Measurements from ENCODE around the gene LRRIQ4. TPM values are rescaled to one million over a fixed set of nuclear protein-coding genes. Genes with fewer than 3 reads are reported as not detected.
A peak's percentile ranks its signal among the peaks of the same experiment; 100 is the strongest.

The LRRIQ4 gene
- total and polyA plus RNA-seq, 11 donors = not detected

DNA sequence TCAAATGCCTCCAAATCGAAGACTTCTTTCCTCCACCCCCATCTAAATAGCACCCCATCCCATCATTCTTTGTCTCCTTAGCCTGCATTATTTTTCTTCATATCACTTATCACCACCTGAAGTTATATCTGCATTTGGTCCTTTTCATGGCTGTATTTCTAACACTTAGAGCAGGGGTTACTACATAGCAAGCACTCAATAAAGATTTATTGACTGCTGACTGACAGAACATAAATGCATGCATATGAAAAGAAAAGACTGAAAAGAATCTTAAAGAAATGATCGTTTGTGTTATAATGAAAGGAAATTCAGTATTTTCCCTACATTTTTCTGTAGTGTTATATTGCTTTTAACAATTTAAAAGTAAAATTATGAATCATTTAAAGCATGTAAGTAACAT lies 55.7 kb downstream of the LRRIQ4 start:
- H3K36me3 ChIP-seq = no peaks in the 10 kb centered on the region
- intact Hi-C loops (cut with DNase I) = loop anchor here in 8 of 10 donors (10.0 kb wide), 5 partner anchors 96 to 416 kb away; partner anchors contain the start of gene SEC62 (in 4 of the 8)
- peaks cover 0 to 3% (median 0%) of the 10 kb centered on the region in 12 donors for H3K4me1 ChIP-seq
- WGBS, 4 donors = 86 to 92% (median 90%) methylated on average over 2 of the region's 2 CpGs
- DNase-seq (no peak), ATAC-seq (no peak)
- TF ChIP-seq, protein P1, sequence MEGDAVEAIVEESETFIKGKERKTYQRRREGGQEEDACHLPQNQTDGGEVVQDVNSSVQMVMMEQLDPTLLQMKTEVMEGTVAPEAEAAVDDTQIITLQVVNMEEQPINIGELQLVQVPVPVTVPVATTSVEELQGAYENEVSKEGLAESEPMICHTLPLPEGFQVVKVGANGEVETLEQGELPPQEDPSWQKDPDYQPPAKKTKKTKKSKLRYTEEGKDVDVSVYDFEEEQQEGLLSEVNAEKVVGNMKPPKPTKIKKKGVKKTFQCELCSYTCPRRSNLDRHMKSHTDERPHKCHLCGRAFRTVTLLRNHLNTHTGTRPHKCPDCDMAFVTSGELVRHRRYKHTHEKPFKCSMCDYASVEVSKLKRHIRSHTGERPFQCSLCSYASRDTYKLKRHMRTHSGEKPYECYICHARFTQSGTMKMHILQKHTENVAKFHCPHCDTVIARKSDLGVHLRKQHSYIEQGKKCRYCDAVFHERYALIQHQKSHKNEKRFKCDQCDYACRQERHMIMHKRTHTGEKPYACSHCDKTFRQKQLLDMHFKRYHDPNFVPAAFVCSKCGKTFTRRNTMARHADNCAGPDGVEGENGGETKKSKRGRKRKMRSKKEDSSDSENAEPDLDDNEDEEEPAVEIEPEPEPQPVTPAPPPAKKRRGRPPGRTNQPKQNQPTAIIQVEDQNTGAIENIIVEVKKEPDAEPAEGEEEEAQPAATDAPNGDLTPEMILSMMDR (IDR thresholded peaks at IDR 0.05) = no peak
- TF ChIP-seq POLR2A (IDR thresholded peaks at IDR 0.05) = no peak
- H3K27ac ChIP-seq = no peak overlapping the region
- H3K4me3 ChIP-seq = no peak overlapping the region
- H3K9me3 ChIP-seq = no peaks in the 10 kb centered on the region
- H3K27me3 ChIP-seq = no peaks in the 10 kb centered on the region

DNA sequence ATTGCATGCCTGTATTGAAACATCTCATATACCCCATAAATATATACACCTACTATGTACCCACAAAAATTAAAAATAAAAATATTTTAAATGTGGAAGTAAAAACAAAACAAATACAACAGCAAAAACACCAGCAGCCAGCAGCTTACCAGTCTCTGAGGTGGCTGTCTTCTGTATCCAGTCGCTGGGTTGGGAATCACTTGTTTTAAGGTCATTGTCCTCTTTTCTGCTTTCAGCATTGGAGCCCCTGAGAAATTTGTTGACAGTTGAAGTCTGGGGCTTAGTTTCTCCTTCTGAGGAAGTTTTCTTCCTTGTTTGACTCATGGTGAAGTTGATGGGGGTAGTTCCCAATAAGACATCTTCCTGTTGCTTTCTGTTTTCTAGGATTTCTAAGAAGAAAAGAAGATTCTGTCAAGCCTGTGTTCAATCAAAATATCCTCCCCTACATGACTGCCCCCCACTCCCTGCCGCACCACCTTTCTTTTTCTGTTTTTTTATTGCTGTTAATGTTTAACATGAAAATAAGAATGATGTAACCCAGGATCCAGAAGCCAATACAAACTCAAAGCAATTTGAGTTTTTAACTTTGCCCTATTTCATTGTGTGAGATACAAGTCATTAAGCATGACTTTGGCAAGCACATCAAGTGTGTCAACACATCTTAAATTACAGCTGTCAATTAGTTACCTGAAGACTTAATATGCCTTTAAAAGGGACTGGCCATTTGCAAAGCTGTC lies 57.0 kb downstream of the LRRIQ4 start, which contains the start of gene LRRC31:
Gene LRRC31 (minus strand): TSS at position 452 of the 737 bp plus-strand sequence. CDS start 128 bp downstream, at position 324.
- Histone ChIP-seq H3K27ac (no peak within 1 kb of the TSS), H3K27me3 (no peaks in the 10 kb centered on the region), H3K36me3 (no peaks in the 10 kb centered on the region), H3K4me1 (no peaks in the 10 kb centered on the region), H3K4me3 (no peak within 1 kb of the TSS), H3K9me3 (no peaks in the 10 kb centered on the region)
- no peak for DNase-seq
- WGBS, 4 donors = 75 to 89% (median 79%) methylated on average over 2 of the region's 2 CpGs
- TF ChIP-seq, protein P1 (IDR thresholded peaks at IDR 0.05) = no peak
- no peak for TF ChIP-seq POLR2A (IDR thresholded peaks at IDR 0.05)
- intact Hi-C loops (cut with DNase I) = loop anchor here in 8 of 10 donors (10.0 kb wide), 5 partner anchors 95 to 415 kb away; partner anchors contain the start of gene SEC62 (in 4 of the 8)
- ATAC-seq = no peak

DNA sequence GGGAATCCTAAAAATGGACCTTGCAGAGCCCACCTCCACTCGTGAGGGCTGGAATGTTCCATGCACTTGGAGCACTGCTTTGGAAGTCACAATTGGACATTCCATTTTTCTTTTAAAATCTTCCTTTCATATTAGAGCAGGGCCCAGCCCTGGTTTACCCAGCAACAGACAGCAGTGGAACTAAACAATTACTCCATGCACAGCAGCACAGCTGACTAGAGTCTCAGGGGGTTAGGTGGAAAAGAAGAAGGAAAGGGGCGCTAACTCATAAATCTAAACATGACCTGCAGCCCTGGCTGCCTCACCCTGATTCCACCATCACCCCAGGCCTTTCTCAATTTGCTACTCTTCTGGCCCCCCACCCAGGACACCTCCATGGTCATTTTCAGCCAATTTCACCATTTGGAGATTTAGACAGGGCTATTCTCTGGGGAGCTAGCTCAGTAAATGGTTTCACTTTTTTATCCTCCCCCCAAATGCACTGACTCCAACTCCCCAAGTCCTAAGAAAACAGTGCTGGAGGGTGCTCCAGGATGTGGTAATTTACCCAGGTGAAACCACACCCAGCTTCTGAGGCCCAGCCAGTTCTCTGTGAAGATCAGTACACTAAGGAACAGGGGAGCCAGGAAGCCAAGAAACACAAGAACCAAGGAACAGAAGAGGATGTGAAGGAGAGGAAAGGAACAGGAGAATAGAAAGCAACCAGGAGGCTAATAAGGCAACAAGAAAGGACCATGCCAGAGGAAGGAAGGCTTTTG lies 58.6 kb downstream of the LRRIQ4 start:
- no peaks in the 10 kb centered on the region for H3K36me3 ChIP-seq
- ATAC-seq (no peak), DNase-seq (no peak)
- H3K4me3 ChIP-seq = no peak overlapping the region
- no peak for TF ChIP-seq POLR2A (IDR thresholded peaks at IDR 0.05)
- TF ChIP-seq, protein P1 (IDR thresholded peaks at IDR 0.05) = no peak
- intact Hi-C loops (cut with DNase I) = no loop called here
- WGBS, 4 donors = 78 to 89% (median 87%) methylated on average over 2 of the region's 2 CpGs
- H3K27me3 ChIP-seq = no peaks in the 10 kb centered on the region
- no peak overlapping the region for H3K27ac ChIP-seq
- no peaks in the 10 kb centered on the region for H3K9me3 ChIP-seq
- no peaks in the 10 kb centered on the region for H3K4me1 ChIP-seq

DNA sequence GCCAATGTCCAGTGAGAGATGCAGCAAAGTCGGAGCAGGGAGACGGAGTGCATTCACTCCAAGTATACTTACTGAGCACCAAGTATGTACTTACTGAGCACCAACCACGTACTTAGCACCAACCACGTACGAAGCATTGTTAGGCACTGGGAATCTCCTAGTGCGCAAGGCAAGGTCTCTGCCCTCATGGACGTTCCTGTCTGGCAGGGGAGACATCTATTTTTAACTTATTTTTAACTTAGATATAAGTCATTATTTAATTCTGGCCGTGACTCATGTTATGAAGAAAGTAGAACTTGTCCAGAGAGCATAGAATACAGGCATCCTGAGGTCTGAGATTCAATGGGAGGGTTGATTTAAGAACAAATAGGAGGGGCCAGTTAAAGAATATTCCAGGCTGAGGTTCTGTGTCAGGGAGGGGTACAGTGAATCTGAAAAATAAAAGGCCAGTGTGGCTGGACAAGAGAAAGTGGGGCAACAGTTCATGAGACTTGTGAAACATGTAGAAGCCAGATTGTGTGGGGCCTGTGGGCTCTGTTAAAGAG lies 66.4 kb downstream of the LRRIQ4 start:
- H3K4me1 ChIP-seq = peaks cover 0 to 7% (median 0%) of the 10 kb centered on the region in 12 donors
- DNase-seq (no peak), ATAC-seq (peak in 2 of 4 donors; percentile 16 to 84)
- no peaks in the 10 kb centered on the region for H3K27me3 ChIP-seq
- no peak overlapping the region for H3K4me3 ChIP-seq
- H3K36me3 ChIP-seq = no peaks in the 10 kb centered on the region
- H3K9me3 ChIP-seq = no peaks in the 10 kb centered on the region
- WGBS, 4 donors = 71 to 78% (median 76%) methylated on average over 8 of the region's 8 CpGs
- TF ChIP-seq, protein P1 (IDR thresholded peaks at IDR 0.05) = no peak
- no peak for TF ChIP-seq POLR2A (IDR thresholded peaks at IDR 0.05)
- intact Hi-C loops (cut with DNase I) = no loop called here
- no peak overlapping the region for H3K27ac ChIP-seq
